ENCODE measurements around the gene IQCN. TPM values are rescaled to one million over a fixed set of nuclear protein-coding genes. Genes with fewer than 3 reads are reported as not detected.

IQCN gene
- total and polyA plus RNA-seq, 10 donors = 1.4 to 17.1 (median 8.5) TPM

DNA sequence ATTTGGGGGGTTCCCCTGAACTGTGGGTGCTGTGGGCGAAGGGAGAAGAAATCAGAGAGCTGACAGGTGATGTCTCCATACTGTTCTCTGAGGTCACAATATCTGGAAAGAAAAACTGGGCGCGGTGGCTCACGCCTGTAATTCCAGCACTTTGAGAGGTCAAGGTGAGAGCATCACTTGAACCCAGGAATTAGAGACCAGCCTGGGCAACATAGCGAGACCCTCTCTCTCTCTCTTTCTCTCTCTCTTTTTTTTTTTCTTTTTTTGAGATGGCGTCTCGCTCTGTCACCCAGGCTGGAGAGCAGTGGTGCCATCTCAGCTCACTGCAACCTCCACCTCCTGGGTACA lies 21.9 kb downstream of the IQCN start:
- intact Hi-C loops (cut with DNase I; ENCODE audit: low total_unique reads) = loop anchor here (5.0 kb wide), 2 partner anchors 45 to 140 kb away; no protein-coding TSS in a partner anchor
- TF ChIP-seq POLR2A (IDR thresholded peaks at IDR 0.05) (no peak), POLR2AphosphoS5 (IDR thresholded peaks at IDR 0.05) (no peak), CTCF (IDR thresholded peaks at IDR 0.05 in 8 of 11, conservative IDR thresholded peaks at IDR 0.05 in 3 of 11) (no peak)
- WGBS, 5 donors = 73 to 81% (median 81%) methylated on average over 7 of the region's 7 CpGs
- DNase-seq = no peak
- H3K4me1 ChIP-seq = peaks cover 0 to 31% (median 13%) of the 10 kb centered on the region in 6 donors
- H3K36me3 ChIP-seq = peaks cover 0 to 8% (median 3%) of the 10 kb centered on the region in 6 donors
- H3K9me3 ChIP-seq = no peaks in the 10 kb centered on the region
- no peak overlapping the region for H3K27ac ChIP-seq
- no peak overlapping the region for H3K4me3 ChIP-seq
- H3K27me3 ChIP-seq (replicated peaks in 1 of 7) = peaks cover 0 to 46% (median 4%) of the 10 kb centered on the region in 7 donors

DNA sequence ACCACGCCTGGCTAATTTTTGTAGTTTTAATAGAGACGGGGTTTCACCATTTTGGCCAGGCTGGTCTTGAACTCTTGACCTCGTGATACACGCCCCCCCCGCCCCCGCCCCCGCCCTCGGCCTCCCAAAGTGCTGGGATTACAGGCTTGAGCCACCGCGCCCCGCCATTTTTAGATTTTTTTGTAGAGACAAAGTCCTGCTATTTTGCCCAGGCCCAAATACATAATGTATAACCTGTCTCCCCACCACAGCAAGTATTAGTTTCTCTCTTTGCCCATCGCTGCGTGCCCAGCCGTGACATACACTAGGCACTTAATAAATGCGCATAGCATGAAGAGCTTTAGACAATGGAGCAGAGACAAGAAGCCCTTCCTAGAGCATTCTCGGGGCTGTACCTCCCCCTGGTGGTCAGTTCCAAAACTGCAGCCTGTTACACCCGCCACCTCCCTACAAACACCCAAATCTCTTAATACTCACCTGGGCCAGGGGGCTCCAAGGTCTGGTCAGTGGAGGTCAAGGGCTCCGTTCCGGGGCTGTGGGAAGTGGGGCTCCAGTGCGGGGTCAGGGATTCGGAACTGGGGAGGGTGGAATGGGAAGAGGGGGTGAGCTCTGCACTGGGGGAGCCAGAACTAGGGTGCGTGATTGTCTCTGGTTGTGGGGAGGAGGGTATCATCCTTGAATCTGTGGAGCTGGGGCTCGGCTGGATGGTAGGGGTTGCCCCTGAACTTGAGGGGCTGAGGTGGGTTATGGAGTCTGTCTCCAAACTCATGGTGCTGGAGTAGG lies 22.5 kb downstream of the IQCN start:
- Histone ChIP-seq H3K27me3 (replicated peaks in 1 of 7) (peaks cover 0 to 48% (median 4%) of the 10 kb centered on the region in 7 donors), H3K4me1 (peaks cover 0 to 31% (median 13%) of the 10 kb centered on the region in 6 donors), H3K36me3 (peaks cover 0 to 2% (median 0%) of the 10 kb centered on the region in 6 donors), H3K27ac (no peak overlapping the region), H3K9me3 (no peaks in the 10 kb centered on the region), H3K4me3 (no peak overlapping the region)
- 20 to 25% (median 23%) methylated on average over 17 to 23 of the region's 23 CpGs for WGBS, 5 donors
- DNase-seq = peak; percentile 90
- TF ChIP-seq CTCF (IDR thresholded peaks at IDR 0.05 in 8 of 11, conservative IDR thresholded peaks at IDR 0.05 in 3 of 11) = peak; percentile 77 to 98 (median 94)
- TF ChIP-seq POLR2A (IDR thresholded peaks at IDR 0.05) = no peak
- no peak for TF ChIP-seq POLR2AphosphoS5 (IDR thresholded peaks at IDR 0.05)
- intact Hi-C loops (cut with DNase I; ENCODE audit: low total_unique reads) = loop anchor here (5.0 kb wide), 2 partner anchors 44 to 139 kb away; no protein-coding TSS in a partner anchor

GRCh38 chr19:18249834-18250233 lies 24.4 kb downstream of the IQCN start:
- Histone ChIP-seq H3K4me1 (peaks cover 0 to 23% (median 9%) of the 10 kb centered on the region in 6 donors), H3K27me3 (replicated peaks in 1 of 7) (peaks cover 0 to 39% (median 0%) of the 10 kb centered on the region in 7 donors), H3K27ac (no peak overlapping the region), H3K9me3 (no peaks in the 10 kb centered on the region), H3K4me3 (no peak overlapping the region), H3K36me3 (no peaks in the 10 kb centered on the region)
- TF ChIP-seq POLR2A (IDR thresholded peaks at IDR 0.05) = no peak
- TF ChIP-seq POLR2AphosphoS5 (IDR thresholded peaks at IDR 0.05) = no peak
- no peak for TF ChIP-seq CTCF (IDR thresholded peaks at IDR 0.05 in 8 of 11, conservative IDR thresholded peaks at IDR 0.05 in 3 of 11)
- intact Hi-C loops (cut with DNase I; ENCODE audit: low total_unique reads) = loop anchor here (5.0 kb wide), 2 partner anchors 43 to 138 kb away; no protein-coding TSS in a partner anchor
- 83 to 90% (median 88%) methylated on average over 5 of the region's 5 CpGs for WGBS, 5 donors
- no peak for DNase-seq

GRCh38 chr19:18245297-18245696 lies 29.0 kb downstream of the IQCN start:
- Histone ChIP-seq H3K27ac (no peak overlapping the region), H3K27me3 (replicated peaks in 1 of 7) (peaks cover 0 to 14% (median 0%) of the 10 kb centered on the region in 7 donors), H3K36me3 (no peaks in the 10 kb centered on the region), H3K4me3 (no peak overlapping the region), H3K9me3 (no peaks in the 10 kb centered on the region), H3K4me1 (no peaks in the 10 kb centered on the region)
- WGBS, 5 donors = 66 to 75% (median 71%) methylated on average over 7 of the region's 7 CpGs
- TF ChIP-seq POLR2A (IDR thresholded peaks at IDR 0.05) (no peak), POLR2AphosphoS5 (IDR thresholded peaks at IDR 0.05) (no peak), CTCF (IDR thresholded peaks at IDR 0.05 in 8 of 11, conservative IDR thresholded peaks at IDR 0.05 in 3 of 11) (no peak)
- intact Hi-C loops (cut with DNase I; ENCODE audit: low total_unique reads) = no loop called here
- DNase-seq = no peak

Measured in spleen (tissue), 11 donors.